Articular chondrocyte of knee joint (primary cell): ENCODE data around the gene UNG. TPM values are rescaled to one million over a fixed set of nuclear protein-coding genes. Genes with fewer than 3 reads are reported as not detected.

ENCODE experiments used
- small RNA-seq: library from RNA; depleted of rRNA; stranded (forward); fragments of <200 nt; gene quantifications from one replicate; pipeline ENCODE3, GENCODE V24; 2012
- total RNA-seq: library from RNA; depleted of rRNA; stranded (reverse); fragments of >200 nt; gene quantifications from 2 replicates; pipeline ENCODE4 v1.2.3, GENCODE V29; 2012

Gene UNG
- total RNA-seq: 17.2 and 25.2 TPM in 2 replicates

DNA sequence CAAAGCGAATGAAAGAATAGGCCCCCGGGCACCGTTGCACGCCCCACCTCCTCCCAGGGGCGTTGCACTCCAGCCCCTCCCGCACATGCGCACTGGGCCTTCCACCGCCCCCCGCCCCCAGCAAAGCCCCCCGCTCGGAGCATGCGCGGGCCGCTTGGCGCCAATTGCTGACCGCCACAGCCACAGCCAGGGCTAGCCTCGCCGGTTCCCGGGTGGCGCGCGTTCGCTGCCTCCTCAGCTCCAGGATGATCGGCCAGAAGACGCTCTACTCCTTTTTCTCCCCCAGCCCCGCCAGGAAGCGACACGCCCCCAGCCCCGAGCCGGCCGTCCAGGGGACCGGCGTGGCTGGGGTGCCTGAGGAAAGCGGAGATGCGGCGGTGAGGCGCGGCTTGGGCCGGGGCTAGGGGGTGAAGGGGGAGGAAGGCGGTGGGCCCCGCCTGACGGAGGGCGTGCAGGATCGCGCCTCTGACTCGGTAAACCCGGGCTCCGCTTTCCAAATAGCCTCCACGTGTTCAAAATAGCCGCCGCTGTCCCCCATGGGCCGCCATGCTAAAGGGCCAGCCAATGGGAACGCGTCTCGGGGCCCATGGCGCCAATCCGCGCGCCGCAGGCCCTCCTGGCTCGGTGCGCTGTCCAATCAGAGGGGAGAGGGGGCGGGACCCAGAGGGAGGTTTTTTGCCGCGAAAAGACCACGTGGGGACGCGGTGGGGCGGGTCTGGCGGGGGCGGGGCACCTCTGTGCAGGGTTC, at the start of gene UNG:
TSS of gene UNG (plus strand) at position 163 of the 748 bp plus-strand sequence. CDS start at position 246, 83 bp downstream.

DNA sequence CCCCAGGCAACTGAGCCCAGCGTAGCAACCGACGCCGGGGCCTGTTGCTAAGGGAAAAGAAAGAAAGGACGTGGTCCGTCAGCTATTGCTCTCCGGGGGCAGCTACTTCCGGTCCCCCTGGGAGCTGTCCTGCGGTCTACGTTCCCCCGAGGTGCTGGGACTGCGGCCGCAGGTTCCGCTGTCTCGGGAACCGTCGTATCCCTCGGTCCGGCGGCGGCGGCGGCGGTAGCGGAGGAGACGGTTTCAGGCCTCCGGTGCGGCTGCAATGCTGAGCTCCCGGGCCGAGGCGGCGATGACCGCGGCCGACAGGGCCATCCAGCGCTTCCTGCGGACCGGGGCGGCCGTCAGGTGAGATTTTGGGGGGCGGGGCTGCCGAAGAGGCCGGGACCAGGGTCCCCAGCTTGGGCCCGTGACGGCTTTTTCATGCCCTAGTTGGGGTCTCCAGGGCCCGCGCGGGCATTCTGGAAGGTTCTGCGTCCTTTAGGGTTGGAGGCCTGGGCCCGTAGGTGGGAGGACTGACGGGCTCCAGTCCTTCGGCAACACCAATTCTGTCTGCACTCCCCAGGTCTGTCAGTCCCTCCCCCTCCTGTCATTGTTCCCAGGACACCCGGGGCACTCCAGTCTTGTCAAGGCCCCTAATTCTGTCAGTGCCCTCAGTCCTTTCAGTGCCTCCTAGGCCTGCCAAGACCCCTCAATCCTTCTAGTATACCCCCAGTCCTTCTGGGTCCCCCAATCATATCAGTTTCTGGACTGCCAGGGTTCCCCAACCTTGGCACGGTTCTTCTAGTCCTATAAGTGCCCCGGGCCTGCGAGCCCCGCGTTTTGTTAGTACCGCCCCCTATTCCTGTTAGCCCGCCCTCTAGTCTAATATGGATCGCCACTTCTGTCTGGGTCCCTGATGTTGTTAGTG, 44.7 kb upstream of the UNG start, which contains the start of gene USP30:
TSS of gene USP30 (plus strand) at position 163 of the 910 bp plus-strand sequence. CDS start at position 266, 103 bp downstream.

DNA sequence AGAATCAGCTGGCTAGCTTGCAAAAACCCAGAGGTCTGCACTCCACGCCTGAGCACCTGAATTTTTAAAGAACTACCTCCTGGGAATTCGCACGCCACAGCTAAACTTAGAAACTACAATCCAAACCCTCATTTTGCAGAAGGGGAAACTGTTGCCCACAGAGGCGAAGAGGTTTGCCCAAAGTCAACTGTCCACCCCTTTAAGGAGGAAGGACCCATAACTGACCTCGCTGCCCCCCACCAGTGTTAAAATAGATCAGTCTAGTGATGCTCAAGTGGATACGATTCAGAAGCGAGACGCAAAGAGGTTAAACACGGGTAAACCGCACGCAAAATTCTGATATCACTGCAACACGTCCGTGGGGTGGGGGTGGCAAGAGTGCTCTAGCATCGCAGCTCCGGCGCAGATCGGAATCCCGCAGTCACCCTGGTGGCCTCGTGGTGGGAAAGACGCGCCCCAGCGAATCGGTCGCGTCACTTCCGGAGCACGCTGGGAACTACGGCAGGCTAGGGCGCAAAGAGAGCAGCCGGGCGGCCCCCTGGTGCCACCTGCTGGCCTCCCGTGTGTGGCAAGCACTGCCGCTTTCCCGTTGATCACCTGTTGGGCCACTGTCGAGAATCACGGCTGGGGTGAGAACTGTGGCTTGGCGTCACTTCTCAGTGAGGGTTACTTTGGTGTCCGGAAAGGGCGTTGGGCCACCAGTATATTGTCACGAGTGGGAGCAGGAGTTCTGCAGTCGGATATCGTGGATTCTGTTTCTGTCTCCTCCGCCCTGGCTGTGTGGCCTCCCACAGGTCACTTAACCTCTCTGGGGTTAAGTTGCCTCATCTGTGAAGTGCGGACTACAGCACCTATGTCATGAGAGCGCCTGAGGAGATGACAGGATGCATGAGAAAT, 4.1 kb upstream of the UNG start, which contains the start of gene ALKBH2:
TSS of gene ALKBH2 (minus strand) at position 451 of the 897 bp plus-strand sequence. CDS start 686 bp downstream, outside the sequence.

DNA sequence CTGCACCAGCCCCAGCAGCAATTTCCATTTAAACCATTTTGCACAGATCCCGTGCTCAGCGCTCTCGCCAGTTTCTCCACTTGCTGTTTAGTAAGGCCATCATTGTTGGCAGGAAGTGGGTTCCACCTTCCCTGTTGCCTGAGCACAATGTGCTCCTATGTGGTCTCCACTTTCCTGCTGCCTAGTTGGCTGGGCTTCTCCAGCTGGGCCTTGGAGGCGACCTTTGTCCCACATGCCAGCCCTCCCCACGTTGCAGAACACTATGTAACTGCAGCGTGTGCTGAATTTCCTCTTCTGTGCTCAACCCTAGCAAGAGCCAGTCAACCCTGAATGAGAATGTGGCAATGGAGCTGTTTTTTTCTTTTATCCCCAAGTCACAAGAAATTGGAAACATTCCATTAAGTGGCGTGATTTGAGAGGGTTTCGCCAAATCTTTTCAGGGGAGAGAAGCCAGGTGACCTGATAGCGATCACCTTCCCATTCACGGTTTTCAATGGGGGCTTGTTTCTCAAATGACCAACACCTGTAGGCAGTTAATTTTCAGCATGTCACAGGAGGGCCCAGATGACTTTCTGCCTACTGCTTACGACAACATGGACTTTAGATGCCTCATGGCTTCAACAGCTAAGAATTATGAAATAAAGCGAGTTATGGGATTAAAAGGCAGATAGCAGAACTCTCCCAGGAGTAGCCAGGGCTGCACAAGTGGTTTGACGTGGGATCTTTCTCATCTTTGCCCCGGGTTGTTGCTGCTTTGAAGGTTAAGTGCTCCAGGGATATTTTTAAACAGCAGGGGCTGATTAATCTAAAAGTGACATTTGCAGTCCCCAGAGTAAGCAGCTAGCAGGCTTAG, 18.6 kb downstream of the UNG start, which contains the start of gene ACACB:
TSS of gene ACACB (plus strand) at position 830 of the 853 bp plus-strand sequence. CDS start 22,819 bp downstream, outside the sequence.

Small RNAs within 50 kb of the gene (small RNA-seq; reads per million reads assigned to genes)
- not detected for gene RNA5SP372

Other genes with a start within 250 kb of the UNG start
- 36.6 and 40.9 TPM in 2 replicates for gene SSH1, start 240.0 kb upstream of the UNG start, total RNA-seq
- gene DAO, start 217.5 kb upstream of the UNG start, total RNA-seq: not detected in 2 replicates
- under 0.01 TPM in 2 replicates for gene SVOP, start 76.5 kb upstream of the UNG start, total RNA-seq
- 14.1 and 15.8 TPM in 2 replicates for gene USP30, start 45.0 kb upstream of the UNG start, total RNA-seq
- gene ALKBH2, start 4.1 kb upstream of the UNG start, total RNA-seq: 13.1 and 15.0 TPM in 2 replicates
- gene ACACB, start 19.0 kb downstream of the UNG start, total RNA-seq: 8.0 and 9.4 TPM in 2 replicates
- not detected in 2 replicates for gene FOXN4, start 211.7 kb downstream of the UNG start, total RNA-seq